ENCODE results near the gene AFG1L. TPM values are rescaled to one million over a fixed set of nuclear protein-coding genes. Genes with fewer than 3 reads are reported as not detected.
"Not testable (repeated sequence)": the region's sequence is repeated elsewhere in the genome, so short reads cannot be mapped to it uniquely, and the experiment has no call there.

Gene AFG1L
- polyA plus RNA-seq, 1 experiment, result 2.3 TPM

- H3K9me3 ChIP-seq (ENCODE audit: control insufficient read depth, insufficient read depth, low read length), result peaks cover 3% of the 10 kb centered on the region; the same call in 1 of the 2 replicates
- ChIA-PET CTCF (interaction anchor here (0.7 to 1.0 kb wide), 2 partner anchors 513 to 534 kb away, joined by 3 read pairs; partner anchors contain the start of gene SESN1), POLR2A (interaction anchor here (0.9 to 2.9 kb wide), 14 partner anchors 15 to 535 kb away, joined by 3 to 17 read pairs (median 6); partner anchors contain the start of genes ARMC2, CEP57L1 and SESN1)
- no peak for DNase-seq (ENCODE audit: low read depth, low spot score)
- H3K27ac ChIP-seq (ENCODE audit: low read depth, low read length), result peak overlapping the region; percentile 88
- no peaks in the 10 kb centered on the region for H3K27me3 ChIP-seq (ENCODE audit: control insufficient read depth, insufficient read depth, low read length)
- H3K4me3 ChIP-seq (ENCODE audit: low read depth, low read length), result peak overlapping the region; percentile 93
- no peak for TF ChIP-seq CTCF (IDR thresholded peaks at IDR 0.05; ENCODE audit: low read depth, low read length)
Measured at GRCh38 chr6:108559884-108560462, 265.1 kb downstream of the AFG1L start.

GRCh38 chr6:108560463-108561308 lies 265.8 kb downstream of the AFG1L start, which contains the start of gene FOXO3:
FOXO3 (plus strand) TSS chr6:108560917; CDS start chr6:108561209, 292 bp downstream.
- no peak for TF ChIP-seq CTCF (IDR thresholded peaks at IDR 0.05; ENCODE audit: low read depth, low read length)
- peak within 1 kb of the TSS; percentile 88 for H3K27ac ChIP-seq (ENCODE audit: low read depth, low read length)
- peaks cover 3% of the 10 kb centered on the region; the same call in 1 of the 2 replicates for H3K9me3 ChIP-seq (ENCODE audit: control insufficient read depth, insufficient read depth, low read length)
- DNase-seq (ENCODE audit: low read depth, low spot score), result no peak
- peak within 1 kb of the TSS; percentile 93 for H3K4me3 ChIP-seq (ENCODE audit: low read depth, low read length)
- ChIA-PET CTCF (interaction anchor here (0.7 to 1.0 kb wide), 2 partner anchors 513 to 534 kb away, joined by 3 read pairs; partner anchors contain the start of gene SESN1), POLR2A (interaction anchor here (0.5 to 2.9 kb wide), 16 partner anchors 16 to 534 kb away, joined by 3 to 17 read pairs (median 6); partner anchors contain the start of genes ARMC2, CEP57L1 and SESN1)
- H3K27me3 ChIP-seq (ENCODE audit: control insufficient read depth, insufficient read depth, low read length), result no peaks in the 10 kb centered on the region

- POLR2A ChIA-PET, result interaction anchor here (1.8 to 2.4 kb wide), 3 partner anchors 28 to 287 kb away, joined by 4 to 10 read pairs (median 9); partner anchors contain the start of gene ARMC2
- H3K4me3 ChIP-seq (ENCODE audit: low read depth, low read length), result peak overlapping the region; percentile 93
- H3K27me3 ChIP-seq (ENCODE audit: control insufficient read depth, insufficient read depth, low read length); H3K9me3 ChIP-seq (ENCODE audit: control insufficient read depth, insufficient read depth, low read length); H3K27ac ChIP-seq (ENCODE audit: low read depth, low read length); DNase-seq (ENCODE audit: low read depth, low spot score): not testable (repeated sequence)
- CTCF ChIA-PET, result interaction anchor here (0.6 kb wide), 1 partner anchor 511 kb away, joined by 4 read pairs; no protein-coding TSS in a partner anchor
Measured at GRCh38 chr6:108561309-108561647, 266.4 kb downstream of the AFG1L start.

- no peak for DNase-seq (ENCODE audit: low read depth, low spot score)
- POLR2A ChIA-PET, result interaction anchor here (0.6 to 1.9 kb wide), 6 partner anchors 17 to 286 kb away, joined by 3 to 10 read pairs (median 4); partner anchors contain the start of gene ARMC2
- no peak for TF ChIP-seq CTCF (IDR thresholded peaks at IDR 0.05; ENCODE audit: low read depth, low read length)
Measured at GRCh38 chr6:108561742-108562502, 267.1 kb downstream of the AFG1L start.

More at GRCh38 chr6:108561742-108562502, 267.1 kb downstream of the AFG1L start:
- CTCF ChIA-PET, result interaction anchor here (0.6 to 1.0 kb wide), 3 partner anchors 27 to 511 kb away, joined by 3 to 4 read pairs (median 3); no protein-coding TSS in a partner anchor
- Histone ChIP-seq H3K9me3 (ENCODE audit: control insufficient read depth, insufficient read depth, low read length) (peaks cover 3% of the 10 kb centered on the region; the same call in 1 of the 2 replicates), H3K4me3 (ENCODE audit: low read depth, low read length) (peak overlapping the region; percentile 93), H3K27me3 (ENCODE audit: control insufficient read depth, insufficient read depth, low read length) (no peaks in the 10 kb centered on the region), H3K27ac (ENCODE audit: low read depth, low read length) (peak overlapping the region; percentile 61)

Measured in AG04450 (cell line).